ENCODE data around the gene RS1. TPM values are rescaled to one million over a fixed set of nuclear protein-coding genes. Genes with fewer than 3 reads are reported as not detected.

The RS1 gene
- total and polyA plus RNA-seq, 9 of the 15 experiments (the other 6 are each of a cell fraction or from before 2014, with no cell fraction given), result not detected

DNA sequence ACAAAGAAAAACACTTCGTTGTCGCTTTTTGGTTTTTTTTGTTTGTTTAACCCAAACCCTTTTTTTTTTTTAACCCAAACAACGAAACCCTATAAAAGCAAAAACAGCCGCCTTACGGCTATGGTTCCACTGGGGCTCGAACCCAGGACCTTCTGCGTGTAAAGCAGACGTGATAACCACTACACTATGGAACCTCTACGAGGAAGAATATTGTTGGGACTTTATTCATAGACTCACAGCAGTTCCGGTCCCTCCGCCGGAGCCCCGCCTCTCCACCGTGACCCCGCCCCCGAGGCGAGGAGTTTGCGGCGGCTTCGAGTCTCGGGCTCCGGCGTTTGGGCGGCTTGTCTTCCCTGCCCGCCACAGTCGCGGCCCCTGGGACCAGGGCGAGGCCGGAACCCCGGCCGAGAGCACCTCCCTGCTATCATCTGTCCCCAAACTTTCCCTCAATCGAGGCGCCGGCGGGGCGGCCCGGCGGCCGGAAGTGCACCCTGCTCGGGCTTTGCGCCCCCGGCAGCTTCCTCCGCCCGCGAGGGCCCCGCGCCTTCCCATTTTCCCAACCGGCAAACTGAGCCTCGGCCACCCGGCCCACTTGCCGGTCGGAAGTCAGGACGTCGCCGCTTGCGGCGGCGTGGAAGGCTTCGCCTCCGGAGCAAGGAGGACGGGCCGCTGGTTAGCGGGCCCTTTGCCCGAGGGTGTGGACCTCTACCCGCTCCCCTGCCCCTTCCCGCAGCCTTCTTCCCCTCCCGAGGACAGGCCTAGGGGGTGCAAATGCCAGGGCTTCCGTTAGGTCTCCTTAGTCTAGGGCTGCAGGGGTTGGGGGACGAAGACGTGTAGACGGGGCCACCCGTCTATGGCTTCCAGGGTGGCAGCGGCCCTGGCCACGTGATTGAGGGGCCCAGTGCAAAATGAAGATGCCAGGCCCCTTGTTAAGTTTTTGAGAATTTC, 3.2 kb upstream of the RS1 start (continued):
- TF ChIP-seq, protein P1, sequence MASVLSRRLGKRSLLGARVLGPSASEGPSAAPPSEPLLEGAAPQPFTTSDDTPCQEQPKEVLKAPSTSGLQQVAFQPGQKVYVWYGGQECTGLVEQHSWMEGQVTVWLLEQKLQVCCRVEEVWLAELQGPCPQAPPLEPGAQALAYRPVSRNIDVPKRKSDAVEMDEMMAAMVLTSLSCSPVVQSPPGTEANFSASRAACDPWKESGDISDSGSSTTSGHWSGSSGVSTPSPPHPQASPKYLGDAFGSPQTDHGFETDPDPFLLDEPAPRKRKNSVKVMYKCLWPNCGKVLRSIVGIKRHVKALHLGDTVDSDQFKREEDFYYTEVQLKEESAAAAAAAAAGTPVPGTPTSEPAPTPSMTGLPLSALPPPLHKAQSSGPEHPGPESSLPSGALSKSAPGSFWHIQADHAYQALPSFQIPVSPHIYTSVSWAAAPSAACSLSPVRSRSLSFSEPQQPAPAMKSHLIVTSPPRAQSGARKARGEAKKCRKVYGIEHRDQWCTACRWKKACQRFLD (CRISPR knock-in tag; IDR thresholded peaks at IDR 0.05), result no peak
- TF ChIP-seq RCOR1 (IDR thresholded peaks at IDR 0.05; ENCODE audit: borderline replicate concordance in 1 of 2, low read depth in 2 of 2, low read length in 2 of 2), result 0 out of 4 replicates have a peak, but pooled peaks of 1 of the 2 experiments have one; percentile 39
- peak; percentile 63 for TF ChIP-seq NFIC (IDR thresholded peaks at IDR 0.05)
- no peak for TF ChIP-seq SRSF9 (IDR thresholded peaks at IDR 0.05; ENCODE audit: borderline replicate concordance, low read depth, low read length)
- TF ChIP-seq, protein P2, sequence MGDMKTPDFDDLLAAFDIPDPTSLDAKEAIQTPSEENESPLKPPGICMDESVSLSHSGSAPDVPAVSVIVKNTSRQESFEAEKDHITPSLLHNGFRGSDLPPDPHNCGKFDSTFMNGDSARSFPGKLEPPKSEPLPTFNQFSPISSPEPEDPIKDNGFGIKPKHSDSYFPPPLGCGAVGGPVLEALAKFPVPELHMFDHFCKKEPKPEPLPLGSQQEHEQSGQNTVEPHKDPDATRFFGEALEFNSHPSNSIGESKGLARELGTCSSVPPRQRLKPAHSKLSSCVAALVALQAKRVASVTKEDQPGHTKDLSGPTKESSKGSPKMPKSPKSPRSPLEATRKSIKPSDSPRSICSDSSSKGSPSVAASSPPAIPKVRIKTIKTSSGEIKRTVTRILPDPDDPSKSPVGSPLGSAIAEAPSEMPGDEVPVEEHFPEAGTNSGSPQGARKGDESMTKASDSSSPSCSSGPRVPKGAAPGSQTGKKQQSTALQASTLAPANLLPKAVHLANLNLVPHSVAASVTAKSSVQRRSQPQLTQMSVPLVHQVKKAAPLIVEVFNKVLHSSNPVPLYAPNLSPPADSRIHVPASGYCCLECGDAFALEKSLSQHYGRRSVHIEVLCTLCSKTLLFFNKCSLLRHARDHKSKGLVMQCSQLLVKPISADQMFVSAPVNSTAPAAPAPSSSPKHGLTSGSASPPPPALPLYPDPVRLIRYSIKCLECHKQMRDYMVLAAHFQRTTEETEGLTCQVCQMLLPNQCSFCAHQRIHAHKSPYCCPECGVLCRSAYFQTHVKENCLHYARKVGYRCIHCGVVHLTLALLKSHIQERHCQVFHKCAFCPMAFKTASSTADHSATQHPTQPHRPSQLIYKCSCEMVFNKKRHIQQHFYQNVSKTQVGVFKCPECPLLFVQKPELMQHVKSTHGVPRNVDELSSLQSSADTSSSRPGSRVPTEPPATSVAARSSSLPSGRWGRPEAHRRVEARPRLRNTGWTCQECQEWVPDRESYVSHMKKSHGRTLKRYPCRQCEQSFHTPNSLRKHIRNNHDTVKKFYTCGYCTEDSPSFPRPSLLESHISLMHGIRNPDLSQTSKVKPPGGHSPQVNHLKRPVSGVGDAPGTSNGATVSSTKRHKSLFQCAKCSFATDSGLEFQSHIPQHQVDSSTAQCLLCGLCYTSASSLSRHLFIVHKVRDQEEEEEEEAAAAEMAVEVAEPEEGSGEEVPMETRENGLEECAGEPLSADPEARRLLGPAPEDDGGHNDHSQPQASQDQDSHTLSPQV (IDR thresholded peaks at IDR 0.05), result peak; percentile 79
- TF ChIP-seq MYC (IDR thresholded peaks at IDR 0.05; ENCODE audit: low read depth, low read length), result no peak
- TF ChIP-seq MYC (CRISPR knock-in tag; IDR thresholded peaks at IDR 0.05; ENCODE audit: borderline replicate concordance, low read depth), result no peak
- no peak for TF ChIP-seq ATF1 (CRISPR knock-in tag; IDR thresholded peaks at IDR 0.05)
- TF ChIP-seq ATF1 (tag; IDR thresholded peaks at IDR 0.05), result peak; percentile 42; the same call in 1 of the 2 replicates
- TF ChIP-seq ZNF551 (CRISPR knock-in tag; IDR thresholded peaks at IDR 0.05), result no peak
- TF ChIP-seq TEAD1 (CRISPR knock-in tag; IDR thresholded peaks at IDR 0.05), result no peak
- peak; percentile 79 for TF ChIP-seq ZNF764 (CRISPR knock-in tag; IDR thresholded peaks at IDR 0.05; ENCODE audit: low read depth)
- TF ChIP-seq NRF1 (conservative IDR thresholded peaks at IDR 0.05 in 1 of 2, IDR thresholded peaks at IDR 0.05 in 1 of 2), result 0 out of 4 replicates have a peak, but pooled peaks of 1 of the 2 experiments have one; percentile 10
- peak; percentile 70; the same call in 1 of the 2 replicates for TF ChIP-seq ELF1 (tag; IDR thresholded peaks at IDR 0.05)
- TF ChIP-seq, protein P3, sequence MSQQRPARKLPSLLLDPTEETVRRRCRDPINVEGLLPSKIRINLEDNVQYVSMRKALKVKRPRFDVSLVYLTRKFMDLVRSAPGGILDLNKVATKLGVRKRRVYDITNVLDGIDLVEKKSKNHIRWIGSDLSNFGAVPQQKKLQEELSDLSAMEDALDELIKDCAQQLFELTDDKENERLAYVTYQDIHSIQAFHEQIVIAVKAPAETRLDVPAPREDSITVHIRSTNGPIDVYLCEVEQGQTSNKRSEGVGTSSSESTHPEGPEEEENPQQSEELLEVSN (IDR thresholded peaks at IDR 0.05; ENCODE audit: borderline replicate concordance in 1 of 2, extremely low read depth in 1 of 2, insufficient read depth in 1 of 2, insufficient read length in 1 of 2, low read depth in 1 of 2, low read length in 1 of 2, poor library complexity in 1 of 2, severe bottlenecking in 1 of 2), result peak in 1 of 2 experiments; percentile 15
- TF ChIP-seq EGR1 (conservative IDR thresholded peaks at IDR 0.05), result 0 out of 2 replicates have a peak, but pooled peaks have one; percentile 15
- TF ChIP-seq, protein P4, sequence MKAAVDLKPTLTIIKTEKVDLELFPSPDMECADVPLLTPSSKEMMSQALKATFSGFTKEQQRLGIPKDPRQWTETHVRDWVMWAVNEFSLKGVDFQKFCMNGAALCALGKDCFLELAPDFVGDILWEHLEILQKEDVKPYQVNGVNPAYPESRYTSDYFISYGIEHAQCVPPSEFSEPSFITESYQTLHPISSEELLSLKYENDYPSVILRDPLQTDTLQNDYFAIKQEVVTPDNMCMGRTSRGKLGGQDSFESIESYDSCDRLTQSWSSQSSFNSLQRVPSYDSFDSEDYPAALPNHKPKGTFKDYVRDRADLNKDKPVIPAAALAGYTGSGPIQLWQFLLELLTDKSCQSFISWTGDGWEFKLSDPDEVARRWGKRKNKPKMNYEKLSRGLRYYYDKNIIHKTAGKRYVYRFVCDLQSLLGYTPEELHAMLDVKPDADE (conservative IDR thresholded peaks at IDR 0.05; ENCODE audit: control insufficient read depth, low read depth, low read length), result 0 out of 2 replicates have a peak, but pooled peaks have one; percentile 46

Measured in K562 (cell line).